ENCODE results near the gene LIG4.
A peak's percentile ranks its signal among the peaks of the same experiment; 100 is the strongest.

Gene LIG4

DNA sequence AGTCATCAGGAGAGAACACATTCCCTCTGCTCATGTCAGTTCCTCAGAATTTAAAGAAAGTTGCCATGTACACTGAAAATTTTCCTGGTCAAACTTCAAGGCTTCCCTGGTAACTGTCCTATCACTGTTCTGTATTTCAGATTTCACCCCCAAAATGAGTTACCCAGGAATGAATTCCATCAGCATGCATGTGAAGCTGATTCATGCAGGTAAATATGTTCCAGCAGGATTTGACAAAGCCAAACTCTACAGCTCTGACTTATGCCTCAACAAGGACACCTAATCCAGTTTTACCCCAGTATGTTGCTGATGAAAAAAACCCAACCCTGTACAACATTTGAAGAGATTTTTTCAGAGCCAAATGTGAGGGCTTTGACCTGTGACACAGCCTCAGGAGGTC is 21.5 kb downstream of the LIG4 start:
- no peak for DNase-seq

DNA sequence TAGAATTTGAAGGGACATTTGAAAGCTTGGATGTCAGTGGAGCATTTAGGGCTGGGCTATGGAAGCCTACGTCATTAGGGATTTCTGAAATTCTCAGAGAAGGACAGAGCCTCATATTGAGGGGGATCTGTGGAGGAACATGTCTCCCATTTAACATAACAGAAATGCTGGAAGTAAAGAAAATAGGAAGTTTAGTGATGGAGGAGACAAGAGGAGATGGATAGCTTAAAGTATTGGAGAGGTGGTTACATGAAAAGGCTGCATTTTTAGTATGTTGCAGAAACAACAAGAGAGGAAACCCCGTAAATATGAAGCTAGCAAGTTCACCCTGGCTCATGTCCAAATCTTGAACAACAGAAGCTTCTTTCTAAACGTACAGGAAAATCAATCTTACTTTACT is 24.4 kb downstream of the LIG4 start:
- DNase-seq: no peak

- no peak for DNase-seq
Measured at GRCh38 chr13:108188260-108188659, 27.1 kb downstream of the LIG4 start.

- DNase-seq: no peak
Measured at GRCh38 chr13:108185223-108185622, 30.1 kb downstream of the LIG4 start.

- DNase-seq: no peak
Measured at GRCh38 chr13:108182652-108183051, 32.7 kb downstream of the LIG4 start.

GRCh38 chr13:108178078-108178477 is 37.3 kb downstream of the LIG4 start:
- DNase-seq: no peak

DNA sequence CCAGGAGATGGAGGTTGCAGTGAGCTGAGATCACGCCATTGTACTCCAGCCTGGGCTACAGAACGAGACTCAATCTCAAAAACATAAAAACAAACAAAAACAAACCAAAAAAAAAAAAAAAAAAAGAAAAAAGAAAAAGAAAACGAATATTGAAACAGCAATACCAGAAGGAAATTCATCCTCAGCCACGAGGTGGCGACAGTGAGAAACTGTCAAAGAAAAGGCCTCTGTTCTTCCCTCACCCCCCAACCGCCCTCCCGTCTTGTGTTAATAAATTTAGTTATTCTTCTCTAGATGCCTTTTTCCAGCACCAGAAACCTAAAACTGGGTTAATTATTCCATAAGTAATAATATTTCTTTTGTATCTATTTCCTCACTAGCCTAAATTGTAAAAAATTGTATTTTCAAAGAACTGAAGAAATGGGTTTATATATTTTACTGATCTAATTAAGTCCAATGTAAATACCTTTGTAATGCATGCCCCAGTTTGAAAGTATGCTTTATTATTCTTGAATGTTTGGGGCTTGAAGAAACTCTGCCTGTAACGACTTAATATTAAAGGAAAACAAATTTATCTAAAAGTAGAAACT is 38.6 kb downstream of the LIG4 start:
- DNase-seq: peak; percentile 41

GRCh38 chr13:108168929-108169328 is 46.4 kb downstream of the LIG4 start:
- DNase-seq: no peak

DNA sequence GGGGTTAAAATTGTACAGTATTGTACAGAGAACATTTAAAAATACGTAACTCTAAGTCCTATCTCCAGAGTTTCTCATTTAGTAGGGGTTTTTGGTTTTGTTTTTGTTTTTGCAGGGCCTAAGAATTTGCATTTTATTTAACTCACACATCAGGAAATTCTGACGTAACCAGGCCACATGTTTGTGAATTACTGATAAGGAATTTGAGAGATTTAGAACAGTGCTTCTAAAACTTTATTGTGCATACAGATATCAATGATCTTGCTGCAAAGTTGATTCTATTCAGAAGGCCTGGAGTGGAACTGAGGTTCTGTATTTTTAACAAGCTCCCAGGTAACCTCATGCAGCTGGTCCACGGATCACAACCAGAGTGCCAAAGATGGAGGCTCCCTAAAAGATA is 49.3 kb downstream of the LIG4 start:
- DNase-seq: no peak

- DNase-seq: no peak
Measured at GRCh38 chr13:108158746-108159145, 56.6 kb downstream of the LIG4 start.
